Mesenchymal stem cell (in vitro differentiated cells and primary cell): Measurements from ENCODE around the gene LRIG1.

ENCODE experiments used
- DNase-seq: peaks from one replicate; pipeline ENCODE4 v3.0.0-alpha.2; 2013
- H2AFZ ChIP-seq: one replicate; pipeline ENCODE4 v1.6.1; 2013; ENCODE audit warnings: low read depth, mild to moderate bottlenecking, control low read depth, inconsistent platforms, low read length, moderate library complexity
- H2AK5ac ChIP-seq: 2 replicates; pipeline ENCODE4 v1.6.1; 2013; ENCODE audit warnings: low read length, moderate library complexity, mild to moderate bottlenecking, inconsistent platforms; ENCODE audit not compliant: severe bottlenecking
- H2BK120ac ChIP-seq: one replicate; pipeline ENCODE4 v1.6.1; 2013; ENCODE audit warnings: low read depth, mild to moderate bottlenecking, inconsistent platforms, low read length, moderate library complexity
- H2BK12ac ChIP-seq, 2 experiments: one replicate each; pipeline ENCODE4 v1.6.1; 2013; ENCODE audit warnings: inconsistent platforms in 2 of 2, low read length in 2 of 2, mild to moderate bottlenecking in 2 of 2, moderate library complexity in 2 of 2, control low read depth in 1 of 2
- H2BK15ac ChIP-seq: one replicate; pipeline ENCODE4 v1.6.1; 2013; ENCODE audit warnings: mild to moderate bottlenecking, low read depth, inconsistent platforms; ENCODE audit not compliant: poor library complexity, severe bottlenecking
- H2BK5ac ChIP-seq: 2 replicates; pipeline ENCODE4 v1.6.1; 2013; ENCODE audit warnings: low read depth, mild to moderate bottlenecking, low read length, control low read depth, inconsistent platforms; ENCODE audit not compliant: poor library complexity, severe bottlenecking
- H3K14ac ChIP-seq, 2 experiments: one replicate each; pipeline ENCODE4 v1.6.1; 2013; ENCODE audit warnings: inconsistent platforms in 2 of 2, low read length in 2 of 2, control low read depth in 1 of 2, mild to moderate bottlenecking in 1 of 2, moderate library complexity in 1 of 2
- H3K18ac ChIP-seq, 2 experiments: one replicate each; pipeline ENCODE4 v1.6.1; 2013; ENCODE audit warnings: inconsistent platforms in 2 of 2, low read length in 2 of 2, control low read depth in 1 of 2, low read depth in 1 of 2, mild to moderate bottlenecking in 1 of 2
- H3K23ac ChIP-seq, 2 experiments: one replicate each; pipeline ENCODE4 v1.6.1; 2013; ENCODE audit warnings: inconsistent platforms in 2 of 2, low read length in 2 of 2, mild to moderate bottlenecking in 2 of 2, moderate library complexity in 2 of 2, control low read depth in 1 of 2
- H3K27ac ChIP-seq: 2 replicates; pipeline ENCODE4 v1.5.1; 2013; ENCODE audit warnings: mild to moderate bottlenecking, moderate library complexity, low read length, control low read depth, inconsistent platforms; ENCODE audit not compliant: poor library complexity, severe bottlenecking
- H3K27me3 ChIP-seq, 2 experiments: 2 replicates each; pipeline versions ENCODE4 v1.6.1 to v1.7.0; 2013; ENCODE audit warnings: low read length in 2 of 2, mild to moderate bottlenecking in 2 of 2, moderate library complexity in 2 of 2, control low read depth in 1 of 2, inconsistent platforms in 1 of 2; ENCODE audit not compliant: control insufficient read depth in 1 of 2, insufficient read depth in 1 of 2
- H3K36me3 ChIP-seq, 2 experiments: 2 replicates each; pipeline versions ENCODE4 v1.6.1 to v1.7.0; 2013; ENCODE audit warnings: low read length in 2 of 2, control low read depth in 1 of 2, inconsistent platforms in 1 of 2, low read depth in 1 of 2, mild to moderate bottlenecking in 1 of 2; ENCODE audit not compliant: insufficient read depth in 2 of 2, control insufficient read depth in 1 of 2
- H3K4ac ChIP-seq, 2 experiments: one replicate each; pipeline ENCODE4 v1.6.1; 2013; ENCODE audit warnings: inconsistent platforms in 2 of 2, low read length in 2 of 2, mild to moderate bottlenecking in 2 of 2, moderate library complexity in 2 of 2, control low read depth in 1 of 2, low read depth in 1 of 2
- H3K4me1 ChIP-seq: 2 replicates; pipeline ENCODE4 v1.6.1; 2013; ENCODE audit warnings: low read depth, low read length, control low read depth; ENCODE audit not compliant: control insufficient read depth, insufficient read depth
- H3K4me2 ChIP-seq: 2 replicates; pipeline ENCODE4 v1.6.1; 2013; ENCODE audit warnings: low read length, mild to moderate bottlenecking, inconsistent platforms; ENCODE audit not compliant: poor library complexity, severe bottlenecking
- H3K4me3 ChIP-seq, 2 experiments: 2 replicates each; pipeline versions ENCODE4 v1.5.1 to v1.7.0; 2013; ENCODE audit warnings: low read length in 2 of 2, mild to moderate bottlenecking in 2 of 2, control low read depth in 1 of 2, low read depth in 1 of 2; ENCODE audit not compliant: insufficient read depth in 1 of 2
- H3K79me1 ChIP-seq: replicated peaks from 2 replicates; pipeline ENCODE4 v1.6.1; 2013; ENCODE audit warnings: mild to moderate bottlenecking, control low read depth, low read length, inconsistent platforms; ENCODE audit not compliant: poor library complexity, severe bottlenecking
- H3K9ac ChIP-seq: 2 replicates; pipeline ENCODE4 v1.7.0; 2013; ENCODE audit warnings: mild to moderate bottlenecking, low read length, moderate library complexity
- H3K9me3 ChIP-seq: 2 replicates; pipeline ENCODE4 v1.7.0; 2013; ENCODE audit warnings: mild to moderate bottlenecking, low read length; ENCODE audit not compliant: control insufficient read depth
- H4K8ac ChIP-seq: one replicate; pipeline ENCODE4 v1.6.1; 2013; ENCODE audit warnings: inconsistent platforms, mild to moderate bottlenecking, low read length, moderate library complexity
- H4K91ac ChIP-seq: one replicate; pipeline ENCODE4 v1.6.1; 2013; ENCODE audit warnings: mild to moderate bottlenecking, low read length, inconsistent platforms
- WGBS: methylation state at CpG from one replicate; pipeline ENCODE4 v1.1.7; 2013; ENCODE audit warnings: mixed read lengths; 5-methylcytosine and 5-hydroxymethylcytosine counted together

LRIG1 gene

GRCh38 chr3:66450390-66451022, 50.3 kb downstream of the LRIG1 start:
- peak overlapping the region in 1 of 2 experiments; percentile 26 for H3K4me3 ChIP-seq
- H3K4me1 ChIP-seq = peaks cover 2% of the 10 kb centered on the region
- WGBS = 98% methylated on average over 2 of the region's 4 CpGs
- H4K8ac ChIP-seq = no peak overlapping the region
- no peaks in the 10 kb centered on the region for H3K9me3 ChIP-seq
- no peak overlapping the region for H3K14ac ChIP-seq
- H3K9ac ChIP-seq = peak overlapping the region; percentile 28
- no peak overlapping the region for H3K27ac ChIP-seq
- H2AFZ ChIP-seq = no peak overlapping the region
- H2BK120ac ChIP-seq = no peak overlapping the region
- H3K36me3 ChIP-seq = peaks cover 5 to 23% of the 10 kb centered on the region in 2 experiments
- no peak overlapping the region for H3K18ac ChIP-seq
- H2AK5ac ChIP-seq = no peak overlapping the region
- no peak overlapping the region for H4K91ac ChIP-seq
- H3K4ac ChIP-seq = no peak overlapping the region
- no peak overlapping the region for H2BK15ac ChIP-seq
- H3K4me2 ChIP-seq = no peak overlapping the region
- H2BK12ac ChIP-seq = no peak overlapping the region
- no peak overlapping the region for H2BK5ac ChIP-seq
- no peak overlapping the region for H3K23ac ChIP-seq
- H3K79me1 ChIP-seq = peaks cover 53% of the 10 kb centered on the region
- H3K27me3 ChIP-seq = no peaks in the 10 kb centered on the region
- no peak for DNase-seq

GRCh38 chr3:66449411-66449974, 51.3 kb downstream of the LRIG1 start:
- 80% methylated on average over 7 of the region's 7 CpGs for WGBS
- no peak overlapping the region for H3K23ac ChIP-seq
- no peaks in the 10 kb centered on the region for H3K9me3 ChIP-seq
- H3K14ac ChIP-seq = no peak overlapping the region
- H2BK5ac ChIP-seq = no peak overlapping the region
- H3K4me3 ChIP-seq = no peak overlapping the region
- no peak overlapping the region for H3K18ac ChIP-seq
- H2BK12ac ChIP-seq = no peak overlapping the region
- no peak overlapping the region for H2BK15ac ChIP-seq
- peaks cover 5 to 20% of the 10 kb centered on the region in 2 experiments for H3K36me3 ChIP-seq
- no peak overlapping the region for H2AK5ac ChIP-seq
- no peak overlapping the region for H2BK120ac ChIP-seq
- H3K4me1 ChIP-seq = peaks cover 2% of the 10 kb centered on the region
- no peak overlapping the region for H3K4me2 ChIP-seq
- no peak overlapping the region for H4K91ac ChIP-seq
- no peak overlapping the region for H3K27ac ChIP-seq
- H3K79me1 ChIP-seq = peaks cover 52% of the 10 kb centered on the region
- no peak overlapping the region for H3K4ac ChIP-seq
- H4K8ac ChIP-seq = no peak overlapping the region
- no peak overlapping the region for H3K9ac ChIP-seq
- DNase-seq = no peak
- no peak overlapping the region for H2AFZ ChIP-seq
- H3K27me3 ChIP-seq = no peaks in the 10 kb centered on the region

GRCh38 chr3:66444146-66444644, 56.6 kb downstream of the LRIG1 start:
- Histone ChIP-seq H2BK12ac (peak overlapping the region; percentile 9 to 43), H3K4me2 (no peak overlapping the region), H4K8ac (no peak overlapping the region), H3K79me1 (peaks cover 30% of the 10 kb centered on the region), H2BK15ac (no peak overlapping the region), H2BK120ac (no peak overlapping the region), H3K4me3 (no peak overlapping the region), H2AK5ac (peak overlapping the region; percentile 36), H4K91ac (peak overlapping the region; percentile 52), H3K4ac (no peak overlapping the region), H3K27ac (no peak overlapping the region), H3K9ac (no peak overlapping the region), H3K4me1 (peaks cover 33% of the 10 kb centered on the region), H3K14ac (no peak overlapping the region), H3K36me3 (peaks cover 5 to 14% of the 10 kb centered on the region in 2 experiments), H3K27me3 (no peaks in the 10 kb centered on the region), H2BK5ac (no peak overlapping the region), H3K9me3 (no peaks in the 10 kb centered on the region), H3K18ac (no peak overlapping the region), H2AFZ (no peak overlapping the region), H3K23ac (peak overlapping the region in 1 of 2 experiments; percentile 9)
- WGBS = 79% methylated on average over 7 of the region's 7 CpGs
- no peak for DNase-seq

- H2BK15ac ChIP-seq = no peak overlapping the region
- H3K9ac ChIP-seq = peak overlapping the region; percentile 84
- H3K4me1 ChIP-seq = peaks cover 36% of the 10 kb centered on the region
- WGBS = 73% methylated on average over 6 of the region's 10 CpGs
- H3K14ac ChIP-seq = peak overlapping the region in 1 of 2 experiments; percentile 63
- H3K18ac ChIP-seq = no peak overlapping the region
- H3K27ac ChIP-seq = peak overlapping the region; percentile 86
- H2AFZ ChIP-seq = no peak overlapping the region
- H2BK5ac ChIP-seq = no peak overlapping the region
- peaks cover 2 to 16% of the 10 kb centered on the region in 2 experiments for H3K36me3 ChIP-seq
- no peak for DNase-seq
- H3K27me3 ChIP-seq = no peaks in the 10 kb centered on the region
- peaks cover 31% of the 10 kb centered on the region for H3K79me1 ChIP-seq
- no peak overlapping the region for H3K4me2 ChIP-seq
- H4K91ac ChIP-seq = no peak overlapping the region
- H2AK5ac ChIP-seq = peak overlapping the region; percentile 92
- H3K23ac ChIP-seq = peak overlapping the region in 1 of 2 experiments; percentile 91
- H4K8ac ChIP-seq = peak overlapping the region; percentile 10
- peak overlapping the region in 1 of 2 experiments; percentile 60 for H3K4me3 ChIP-seq
- H2BK120ac ChIP-seq = no peak overlapping the region
- no peaks in the 10 kb centered on the region for H3K9me3 ChIP-seq
- no peak overlapping the region for H3K4ac ChIP-seq
- peak overlapping the region in 1 of 2 experiments; percentile 90 for H2BK12ac ChIP-seq
These were observed 57.6 kb downstream of the LRIG1 start for GRCh38 chr3:66443118-66443803.
